HG02763 (cell line): ENCODE measurements around the gene SLC24A3.

ENCODE experiments used
- ATAC-seq: cut with Tn5 transposase; IDR thresholded peaks from one replicate; pipeline ENCODE4 v1.9.1; 2021; ENCODE audit warnings: mild to moderate bottlenecking, moderate library complexity; ENCODE audit not compliant: unreplicated experiment

Gene SLC24A3

GRCh38 chr20:19378058-19378457 lies 165.6 kb downstream of the SLC24A3 start:
- ATAC-seq: no peak

- ATAC-seq: no peak
Measured at GRCh38 chr20:19380211-19380610, 167.8 kb downstream of the SLC24A3 start.

- no peak for ATAC-seq
Measured at GRCh38 chr20:19381947-19382346, 169.5 kb downstream of the SLC24A3 start.

GRCh38 chr20:19382386-19383340 lies 170.2 kb downstream of the SLC24A3 start:
- no peak for ATAC-seq

GRCh38 chr20:19384940-19385339 lies 172.5 kb downstream of the SLC24A3 start:
- ATAC-seq: no peak

GRCh38 chr20:19387251-19387650 lies 174.8 kb downstream of the SLC24A3 start:
- ATAC-seq: no peak

GRCh38 chr20:19392344-19393130 lies 180.1 kb downstream of the SLC24A3 start:
- no peak for ATAC-seq

GRCh38 chr20:19396460-19397081 lies 184.1 kb downstream of the SLC24A3 start:
- no peak for ATAC-seq

GRCh38 chr20:19397226-19397625 lies 184.8 kb downstream of the SLC24A3 start:
- no peak for ATAC-seq

GRCh38 chr20:19397666-19398065 lies 185.2 kb downstream of the SLC24A3 start:
- ATAC-seq: no peak

GRCh38 chr20:19401096-19401495 lies 188.7 kb downstream of the SLC24A3 start:
- ATAC-seq: no peak

GRCh38 chr20:19403549-19403948 lies 191.1 kb downstream of the SLC24A3 start:
- no peak for ATAC-seq

GRCh38 chr20:19404826-19405225 lies 192.4 kb downstream of the SLC24A3 start:
- ATAC-seq: no peak

GRCh38 chr20:19405958-19406357 lies 193.5 kb downstream of the SLC24A3 start:
- ATAC-seq: no peak

- ATAC-seq: no peak
Measured at GRCh38 chr20:19406381-19406780, 193.9 kb downstream of the SLC24A3 start.

- ATAC-seq: no peak
Measured at GRCh38 chr20:19407196-19407595, 194.8 kb downstream of the SLC24A3 start.

GRCh38 chr20:19407736-19408135 lies 195.3 kb downstream of the SLC24A3 start:
- ATAC-seq: no peak

- no peak for ATAC-seq
Measured at GRCh38 chr20:19408971-19409370, 196.5 kb downstream of the SLC24A3 start.

GRCh38 chr20:19411811-19412210 lies 199.4 kb downstream of the SLC24A3 start:
- no peak for ATAC-seq

- no peak for ATAC-seq
Measured at GRCh38 chr20:19412254-19412653, 199.8 kb downstream of the SLC24A3 start.

GRCh38 chr20:19414600-19414999 lies 202.2 kb downstream of the SLC24A3 start:
- ATAC-seq: no peak
